B cell (primary cell): Measurements from ENCODE around the gene PAQR4. TPM values are rescaled to one million over a fixed set of nuclear protein-coding genes. Genes with fewer than 3 reads are reported as not detected.

ENCODE experiments used
- ATAC-seq: fragments of 200-7000 bp; cut with Tn5 transposase; one replicate; pipeline ENCODE4 v1.10.0; 2021; ENCODE audit warnings: low read depth, mild to moderate bottlenecking, moderate number of reproducible peaks, moderate library complexity
- CTCF ChIA-PET: fragments of 350-600 bp; sonication (Branson Sonifier 250); formaldehyde crosslinking; loops from one replicate; lab custom pipeline; 2021; ENCODE audit warnings: antibody characterized with exemption, inconsistent platforms; lab: Charles Lee
- POLR2A ChIA-PET: fragments of 350-600 bp; sonication (Branson Sonifier 250); formaldehyde crosslinking; loops from one replicate; lab custom pipeline; 2021; ENCODE audit warnings: antibody characterized with exemption; lab: Charles Lee
- DNase-seq: peaks from one replicate; pipeline ENCODE4 v3.0.0; 2013
- H2AFZ ChIP-seq: 2 replicates; pipeline ENCODE4 v1.6.1; 2012; ENCODE audit warnings: mild to moderate bottlenecking, low read depth, low read length; ENCODE audit not compliant: insufficient read depth, poor library complexity, severe bottlenecking
- H3K27ac ChIP-seq, 2 donors: 1 replicate in 1 of 2; 2 replicates in 1 of 2; pipeline ENCODE4 v1.5.1; 2012 to 2013; ENCODE audit warnings: low read length in 2 of 2, mild to moderate bottlenecking in 2 of 2, moderate library complexity in 1 of 2
- H3K27me3 ChIP-seq, 4 experiments: fragments of 200-600 bp in 1 of 4; sonication (generic) in 1 of 4; replicated peaks in 1 of 4; 1 replicate in 2 of 4; 2 replicates in 2 of 4; pipeline versions ENCODE4 v1.6.1 to v1.7.0; 2013 to 2016; ENCODE audit warnings: low read length in 3 of 4, mild to moderate bottlenecking in 2 of 4, mixed read lengths in 1 of 4, moderate library complexity in 1 of 4; ENCODE audit not compliant: insufficient read depth in 4 of 4, control insufficient read depth in 3 of 4; ENCODE audit errors: control extremely low read depth in 1 of 4
- H3K36me3 ChIP-seq, 2 experiments: replicated peaks in 1 of 2; 1 replicate in 1 of 2; 2 replicates in 1 of 2; pipeline versions ENCODE4 v1.6.1 to v1.7.1; 2013; ENCODE audit warnings: low read length in 1 of 2; ENCODE audit not compliant: insufficient read depth in 2 of 2, control insufficient read depth in 1 of 2; ENCODE audit errors: control extremely low read depth in 1 of 2, extremely low read depth in 1 of 2
- H3K4me1 ChIP-seq, 2 donors: fragments of 200-600 bp in 1 of 2; sonication (generic) in 1 of 2; 1 replicate in 1 of 2; 2 replicates in 1 of 2; pipeline versions ENCODE4 v1.5.1 to v1.6.1; 2013 to 2017; ENCODE audit warnings: low read length in 2 of 2; ENCODE audit not compliant: control insufficient read depth in 2 of 2, insufficient read depth in 2 of 2
- H3K4me2 ChIP-seq: replicated peaks from 2 replicates; pipeline ENCODE3; 2012; ENCODE audit warnings: mild to moderate bottlenecking, low read depth, low read length; ENCODE audit not compliant: poor library complexity, severe bottlenecking
- H3K4me3 ChIP-seq, 5 experiments: fragments of 200-600 bp in 1 of 5; sonication (generic) in 1 of 5; 1 replicate in 3 of 5; 2 replicates in 2 of 5; pipeline versions ENCODE4 v1.5.1 to v1.7.0; 2011 to 2016; ENCODE audit warnings: low read length in 4 of 5, mild to moderate bottlenecking in 4 of 5, low read depth in 2 of 5, control low read depth in 1 of 5, moderate library complexity in 1 of 5; ENCODE audit not compliant: insufficient read depth in 1 of 5; ENCODE audit errors: control extremely low read depth in 1 of 5, extremely low read depth in 1 of 5
- H3K79me2 ChIP-seq: fragments of 200-600 bp; sonication (generic); one replicate; pipeline ENCODE4 v1.6.0; 2016; ENCODE audit warnings: low read length; ENCODE audit not compliant: control insufficient read depth, insufficient read depth
- H3K9ac ChIP-seq: fragments of 200-600 bp; sonication (generic); 2 replicates; pipeline ENCODE4 v1.6.1; 2017; ENCODE audit warnings: mild to moderate bottlenecking, low read length, moderate library complexity
- H3K9me3 ChIP-seq, 3 donors: one replicate each; pipeline versions ENCODE4 v1.6.1 to v1.7.1; 2013; ENCODE audit warnings: low read length in 2 of 3; ENCODE audit not compliant: control insufficient read depth in 2 of 3, insufficient read depth in 1 of 3; ENCODE audit errors: control extremely low read depth in 1 of 3
- H4K20me1 ChIP-seq: 2 replicates; pipeline ENCODE4 v1.6.0; 2012; ENCODE audit warnings: mild to moderate bottlenecking, low read length; ENCODE audit not compliant: insufficient read depth, control insufficient read depth, poor library complexity, severe bottlenecking
- H3K27ac Mint-ChIP-seq: one replicate; pipeline ENCODE4 v1.8.0; 2021; ENCODE audit warnings: mixed read lengths
- H3K27me3 Mint-ChIP-seq: one replicate; pipeline ENCODE4 v1.8.0; 2021; ENCODE audit warnings: mixed read lengths
- H3K4me1 Mint-ChIP-seq: one replicate; pipeline ENCODE4 v1.8.0; 2021; ENCODE audit warnings: mixed read lengths
- H3K4me3 Mint-ChIP-seq: one replicate; pipeline ENCODE4 v1.8.0; 2021; ENCODE audit warnings: mixed read lengths
- H3K9me3 Mint-ChIP-seq: one replicate; pipeline ENCODE4 v1.8.0; 2022; ENCODE audit warnings: mixed read lengths; ENCODE audit not compliant: insufficient read depth
- CTCF ChIP-seq: fragments of 200-600 bp; IDR thresholded peaks from one replicate; pipeline ENCODE4 v1.8.0; 2022; ENCODE audit warnings: antibody characterized with exemption, mild to moderate bottlenecking
- EZH2 ChIP-seq: IDR thresholded peaks from 2 replicates; pipeline ENCODE4 v1.6.1; 2012; ENCODE audit warnings: borderline replicate concordance, low read depth, mild to moderate bottlenecking, moderate library complexity, low read length; ENCODE audit not compliant: insufficient read depth, poor library complexity, severe bottlenecking
- WGBS: methylation state at CpG from one replicate; pipeline ENCODE4 v1.1.5; 2013; ENCODE audit warnings: missing lambda C conversion rate; ENCODE audit not compliant: insufficient coverage; 5-methylcytosine and 5-hydroxymethylcytosine counted together
- intact Hi-C: fragments of 100-400 bp; cut with micrococcal nuclease; formaldehyde crosslinking; loops from one replicate; pipeline ENCODE4 v1.10.0; 2022
- polyA plus RNA-seq: library from polyadenylated mRNA; depleted of rRNA; stranded (reverse); fragments of >200 nt; gene quantifications from 2 replicates; pipeline ENCODE4 v1.2.3, GENCODE V29; 2012
- total RNA-seq, 2 donors: library from RNA; stranded (reverse); fragments of 120-200 nt in 1 of 2; gene quantifications; 1 replicate in 1 of 2; 2 replicates in 1 of 2; pipeline versions ENCODE4 v1.2.3 to v1.2.4, GENCODE V29; 2013 to 2022

Gene PAQR4
- total and polyA plus RNA-seq, 2 donors (not counting 1 experiment from before 2014, with no cell fraction given): 2.6 to 2.8 TPM

GRCh38 chr16:3019594-3020246 is 50.6 kb downstream of the PAQR4 start:
- peak overlapping the region in 4 of 5 experiments; percentile 36 to 68 (median 59) for H3K4me3 ChIP-seq
- intact Hi-C loops: loop anchor here (1.0 to 10.0 kb wide), 8 partner anchors 9 to 1715 kb away; partner anchors contain the start of genes PAQR4, SRRM2, UBE2I and ZNF174

More at GRCh38 chr16:3019594-3020246, 50.6 kb downstream of the PAQR4 start:
- H3K9me3 ChIP-seq: peaks cover 0 to 4% (median 0%) of the 10 kb centered on the region in 3 donors
- H3K4me1 Mint-ChIP-seq: peaks cover 44% of the 10 kb centered on the region
- CTCF ChIA-PET: interaction anchor here (1.5 to 6.9 kb wide), 5 partner anchors 9 to 110 kb away, joined by 5 to 61 read pairs (median 18); no protein-coding TSS in a partner anchor
- H3K9me3 Mint-ChIP-seq: no peaks in the 10 kb centered on the region
- no peaks in the 10 kb centered on the region for H3K36me3 ChIP-seq
- H3K9ac ChIP-seq: peak overlapping the region; percentile 70
- no peak overlapping the region for H3K27ac ChIP-seq
- H2AFZ ChIP-seq: peak overlapping the region; percentile 58
- H3K79me2 ChIP-seq: no peaks in the 10 kb centered on the region
- H3K4me1 ChIP-seq: peaks cover 37 to 54% of the 10 kb centered on the region in 2 donors
- peak overlapping the region; percentile 82 for H3K4me2 ChIP-seq
- no peaks in the 10 kb centered on the region for H4K20me1 ChIP-seq
- peaks cover 0 to 19% (median 8%) of the 10 kb centered on the region in 4 experiments for H3K27me3 ChIP-seq
- TF ChIP-seq CTCF (no peak), EZH2 (no peak)
- POLR2A ChIA-PET: interaction anchor here (1.1 kb wide), 1 partner anchor 16 kb away, joined by 5 read pairs; no protein-coding TSS in a partner anchor
- DNase-seq: no peak
- H3K27me3 Mint-ChIP-seq: peaks cover 13% of the 10 kb centered on the region
- peak overlapping the region; percentile 80 for H3K27ac Mint-ChIP-seq
- WGBS: 30% methylated on average over 34 of the region's 40 CpGs
- ATAC-seq: no peak
- H3K4me3 Mint-ChIP-seq: peak overlapping the region; percentile 90
